ENCODE data around the gene KRT82. TPM values are rescaled to one million over a fixed set of nuclear protein-coding genes. Genes with fewer than 3 reads are reported as not detected.

KRT82 gene
- total RNA-seq, 1 donor, result not detected

DNA sequence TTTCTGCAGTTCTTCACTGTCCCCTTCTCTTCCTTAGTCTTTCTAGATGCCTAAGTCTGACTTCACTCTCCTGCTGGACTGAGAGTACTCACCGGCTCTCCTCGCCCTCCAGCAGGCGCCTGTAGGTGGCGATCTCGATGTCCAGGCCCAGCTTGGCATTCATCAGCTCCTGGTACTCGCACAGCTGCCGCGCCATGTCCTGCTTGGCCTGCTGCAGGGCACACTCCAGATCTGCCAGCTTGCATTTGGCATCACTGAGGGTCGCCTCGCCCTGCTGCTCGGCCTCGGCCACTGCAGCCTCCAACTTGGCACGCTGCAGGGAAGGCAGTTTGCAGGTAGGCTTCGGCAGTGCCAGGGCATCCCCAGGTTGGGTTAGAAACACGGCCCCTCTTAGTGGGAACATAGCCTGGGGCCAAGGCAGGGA, 25.9 kb downstream of the KRT82 start:
- DNase-seq (ENCODE audit: low read depth), result peak; percentile 9
- H3K4me3 ChIP-seq (ENCODE audit: low read depth, low read length), result no peak overlapping the region
- TF ChIP-seq, protein P1, sequence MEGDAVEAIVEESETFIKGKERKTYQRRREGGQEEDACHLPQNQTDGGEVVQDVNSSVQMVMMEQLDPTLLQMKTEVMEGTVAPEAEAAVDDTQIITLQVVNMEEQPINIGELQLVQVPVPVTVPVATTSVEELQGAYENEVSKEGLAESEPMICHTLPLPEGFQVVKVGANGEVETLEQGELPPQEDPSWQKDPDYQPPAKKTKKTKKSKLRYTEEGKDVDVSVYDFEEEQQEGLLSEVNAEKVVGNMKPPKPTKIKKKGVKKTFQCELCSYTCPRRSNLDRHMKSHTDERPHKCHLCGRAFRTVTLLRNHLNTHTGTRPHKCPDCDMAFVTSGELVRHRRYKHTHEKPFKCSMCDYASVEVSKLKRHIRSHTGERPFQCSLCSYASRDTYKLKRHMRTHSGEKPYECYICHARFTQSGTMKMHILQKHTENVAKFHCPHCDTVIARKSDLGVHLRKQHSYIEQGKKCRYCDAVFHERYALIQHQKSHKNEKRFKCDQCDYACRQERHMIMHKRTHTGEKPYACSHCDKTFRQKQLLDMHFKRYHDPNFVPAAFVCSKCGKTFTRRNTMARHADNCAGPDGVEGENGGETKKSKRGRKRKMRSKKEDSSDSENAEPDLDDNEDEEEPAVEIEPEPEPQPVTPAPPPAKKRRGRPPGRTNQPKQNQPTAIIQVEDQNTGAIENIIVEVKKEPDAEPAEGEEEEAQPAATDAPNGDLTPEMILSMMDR (IDR thresholded peaks at IDR 0.05; ENCODE audit: insufficient read depth, low read length), result peak; percentile 55

DNA sequence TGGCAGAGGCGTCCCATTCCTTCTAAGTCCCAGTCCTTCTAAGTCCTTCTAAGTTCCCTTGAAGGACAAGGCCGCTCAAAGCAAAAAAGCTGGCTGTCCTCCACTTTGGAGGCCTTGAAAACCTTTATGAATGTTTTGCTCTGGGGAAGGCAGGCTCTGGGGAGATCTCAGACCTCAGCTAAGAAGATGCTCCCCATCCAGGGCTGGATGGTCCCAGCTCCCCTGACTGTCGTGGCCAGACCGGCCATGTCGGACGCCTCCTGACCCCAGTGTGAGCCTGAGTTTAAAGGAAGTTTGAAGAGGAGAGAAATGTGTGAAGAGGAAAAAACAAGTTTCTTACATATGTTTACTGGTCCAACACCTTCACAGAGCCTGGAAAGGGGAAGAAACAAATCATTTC, 26.6 kb downstream of the KRT82 start:
- no peak for DNase-seq (ENCODE audit: low read depth)
- no peak overlapping the region for H3K4me3 ChIP-seq (ENCODE audit: low read depth, low read length)
- TF ChIP-seq, protein P1 (IDR thresholded peaks at IDR 0.05; ENCODE audit: insufficient read depth, low read length), result no peak

DNA sequence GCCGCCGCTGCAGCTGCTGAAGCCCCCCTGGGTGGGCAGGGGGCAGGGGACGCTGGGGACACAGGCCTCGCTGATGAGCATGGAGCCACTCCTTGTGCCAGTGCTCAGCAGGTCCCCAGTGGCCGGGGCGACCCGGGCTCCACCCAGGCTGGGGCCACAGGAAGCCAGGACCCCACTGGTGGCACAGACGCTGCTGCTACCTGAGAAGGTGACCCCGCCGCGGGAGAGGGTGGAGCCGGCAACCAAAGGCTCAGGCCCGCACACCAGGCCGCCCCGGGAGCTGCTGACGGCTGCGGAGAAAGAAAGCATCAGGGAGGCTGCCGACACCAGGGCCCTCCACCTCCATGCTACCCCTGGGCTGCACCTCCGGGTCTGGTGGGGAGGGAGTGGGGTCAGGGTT, 28.0 kb downstream of the KRT82 start:
- H3K4me3 ChIP-seq (ENCODE audit: low read depth, low read length), result no peak overlapping the region
- no peak for DNase-seq (ENCODE audit: low read depth)
- TF ChIP-seq, protein P1 (IDR thresholded peaks at IDR 0.05; ENCODE audit: insufficient read depth, low read length), result no peak

DNA sequence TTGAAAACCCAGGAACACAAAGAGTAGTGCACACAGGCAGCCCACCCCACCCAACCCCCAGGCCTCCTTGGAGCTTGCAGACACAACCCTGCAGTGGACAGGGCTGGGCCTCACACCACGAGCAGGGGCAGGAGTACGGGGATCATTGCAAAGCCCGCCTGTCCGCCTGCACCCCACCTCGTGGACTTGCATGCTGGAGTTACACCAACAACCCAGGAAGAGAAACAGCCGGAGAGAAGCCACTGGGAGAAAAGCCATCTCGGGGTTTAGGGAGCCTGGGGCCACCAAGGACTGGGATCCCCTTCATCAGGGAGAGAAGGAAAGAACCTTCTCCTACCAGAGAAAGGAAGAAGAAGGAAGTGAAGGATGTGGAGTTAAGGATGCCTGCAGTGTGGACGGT, 28.9 kb downstream of the KRT82 start:
- no peak for DNase-seq (ENCODE audit: low read depth)
- H3K4me3 ChIP-seq (ENCODE audit: low read depth, low read length), result no peak overlapping the region
- TF ChIP-seq, protein P1 (IDR thresholded peaks at IDR 0.05; ENCODE audit: insufficient read depth, low read length), result no peak

DNA sequence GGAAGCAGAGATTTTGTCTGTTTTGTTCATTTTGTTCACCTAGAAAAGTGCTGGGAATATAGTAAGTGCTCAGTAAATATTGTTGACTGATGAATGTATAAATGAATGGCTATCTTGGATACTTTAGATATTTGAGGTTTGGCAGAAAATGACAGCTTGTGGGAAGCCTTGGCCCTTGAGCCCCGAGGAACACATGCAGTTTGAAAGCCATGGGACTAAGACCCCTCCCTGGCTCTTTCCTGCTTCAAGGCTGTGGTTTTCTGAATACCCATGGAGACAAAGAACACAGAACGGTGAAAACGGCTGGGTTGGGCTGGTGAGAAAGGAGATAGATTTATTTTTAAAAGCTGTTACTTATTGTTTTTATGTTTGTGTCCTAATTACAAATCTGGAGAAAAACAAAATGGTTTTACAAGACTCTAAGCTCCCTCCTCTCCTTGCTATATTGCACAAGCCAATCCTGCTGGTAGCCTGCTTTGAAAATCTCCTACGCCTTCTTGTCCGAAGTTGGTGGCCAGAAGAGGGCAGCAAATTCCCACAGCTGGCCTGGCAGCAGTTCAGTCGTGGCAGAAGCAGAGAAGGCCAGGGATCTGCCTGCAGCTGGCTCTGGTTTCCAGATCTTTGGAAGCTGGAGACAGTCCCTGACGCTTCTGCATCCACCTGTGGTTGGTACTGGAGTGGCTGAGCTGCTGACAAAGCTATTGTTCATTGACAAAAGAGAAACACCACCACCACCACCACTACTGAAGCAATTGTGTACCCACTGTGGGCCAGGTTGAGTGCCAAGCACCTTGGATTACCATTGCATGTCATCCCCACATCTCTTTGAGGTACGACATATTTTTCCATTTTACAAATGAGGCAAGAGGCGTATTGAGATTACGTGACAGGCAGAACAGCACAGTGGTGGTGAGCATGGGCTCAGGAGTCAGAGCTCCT, 33.6 kb downstream of the KRT82 start:
- peak; percentile 93 for DNase-seq (ENCODE audit: low read depth)

DNA sequence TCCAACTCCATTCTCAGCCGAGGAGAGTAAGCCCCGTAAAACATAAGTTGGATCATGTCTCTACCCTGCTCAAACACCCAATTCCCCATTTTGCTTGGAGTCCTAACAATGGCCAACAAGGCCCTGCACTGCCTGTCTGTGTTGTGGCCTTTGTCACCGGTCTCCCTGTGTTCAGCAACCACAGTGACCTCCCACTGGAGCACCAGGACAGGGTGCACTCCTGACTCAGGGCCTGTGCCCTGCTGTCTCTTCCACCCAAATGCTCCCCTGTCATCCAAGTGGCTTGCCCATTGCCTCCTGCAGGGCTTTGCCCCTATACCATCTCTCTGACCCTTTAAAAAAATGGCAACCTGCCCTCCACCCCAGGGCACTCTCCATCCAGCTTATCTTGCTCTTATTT, 34.4 kb downstream of the KRT82 start:
- TF ChIP-seq, protein P1 (IDR thresholded peaks at IDR 0.05; ENCODE audit: insufficient read depth, low read length), result no peak
- H3K4me3 ChIP-seq (ENCODE audit: low read depth, low read length), result no peak overlapping the region
- no peak for DNase-seq (ENCODE audit: low read depth)

More for the DNA sequence above, 33.6 kb downstream of the KRT82 start:
- TF ChIP-seq, protein P1 (IDR thresholded peaks at IDR 0.05; ENCODE audit: insufficient read depth, low read length), result peak; percentile 90
- no peak overlapping the region for H3K4me3 ChIP-seq (ENCODE audit: low read depth, low read length)

All from fibroblast of the aortic adventitia (primary cell).